HG02798 (cell line): ENCODE data around the gene CCNI.
"Not testable (repeated sequence)": the region's sequence is repeated elsewhere in the genome, so short reads cannot be mapped to it uniquely, and the experiment has no call there.

Experiments
- ATAC-seq: cut with Tn5 transposase; IDR thresholded peaks from one replicate; pipeline ENCODE4 v1.9.1; 2021; ENCODE audit warnings: mild to moderate bottlenecking; ENCODE audit not compliant: unreplicated experiment, poor library complexity

The CCNI gene

GRCh38 chr4:77084019-77084639, 8.3 kb upstream of the CCNI start:
- ATAC-seq = no peak

- ATAC-seq = no peak
These were observed 7.3 kb upstream of the CCNI start for GRCh38 chr4:77082886-77083608.

GRCh38 chr4:77080806-77081205, 5.0 kb upstream of the CCNI start:
- not testable (repeated sequence) for ATAC-seq

GRCh38 chr4:77079281-77079680, 3.5 kb upstream of the CCNI start:
- ATAC-seq = no peak

- no peak for ATAC-seq
These were observed 2.6 kb upstream of the CCNI start for GRCh38 chr4:77078401-77078800.

GRCh38 chr4:77076889-77077635, 1.3 kb upstream of the CCNI start:
- no peak for ATAC-seq

- peak; percentile 54 for ATAC-seq
These were observed 571 bp downstream of the CCNI start for GRCh38 chr4:77074981-77075855.

GRCh38 chr4:77074381-77074831, 1.4 kb downstream of the CCNI start:
- no peak for ATAC-seq

- ATAC-seq = no peak
These were observed 1.8 kb downstream of the CCNI start for GRCh38 chr4:77073981-77074380.

GRCh38 chr4:77073106-77073809, 2.5 kb downstream of the CCNI start:
- no peak for ATAC-seq

GRCh38 chr4:77072195-77072753, 3.5 kb downstream of the CCNI start:
- no peak for ATAC-seq

GRCh38 chr4:77069514-77069913, 6.3 kb downstream of the CCNI start:
- peak; percentile 44 for ATAC-seq

- ATAC-seq = no peak
These were observed 10.4 kb downstream of the CCNI start for GRCh38 chr4:77065382-77065781.

GRCh38 chr4:77062856-77063255, 12.9 kb downstream of the CCNI start:
- no peak for ATAC-seq

GRCh38 chr4:77052352-77052751, 23.4 kb downstream of the CCNI start:
- ATAC-seq = no peak

- ATAC-seq = no peak
These were observed 24.8 kb downstream of the CCNI start for GRCh38 chr4:77050962-77051361.

GRCh38 chr4:77047037-77047436, 28.8 kb downstream of the CCNI start:
- no peak for ATAC-seq

- ATAC-seq = no peak
These were observed 30.3 kb downstream of the CCNI start for GRCh38 chr4:77045490-77045889.

- peak; percentile 35 for ATAC-seq
These were observed 31.2 kb downstream of the CCNI start for GRCh38 chr4:77044461-77045150.
